Dermis lymphatic vessel endothelial cell (primary cell): ENCODE measurements around the gene FCGR2B. TPM values are rescaled to one million over a fixed set of nuclear protein-coding genes. Genes with fewer than 3 reads are reported as not detected.

ENCODE experiments used
- total RNA-seq: library from RNA; depleted of rRNA; stranded (reverse); fragments of >200 nt; gene quantifications from 2 replicates; pipeline ENCODE4 v1.2.1, GENCODE V29; 2014

The FCGR2B gene
- total RNA-seq, result not detected in 2 replicates

GRCh38 chr1:161662684-161663339 lies at the start of gene FCGR2B:
Gene FCGR2B, plus strand, starts transcription at chr1:161663143. Its CDS starts 99 bp downstream, at chr1:161663242.

GRCh38 chr1:161631076-161631475 lies 31.9 kb upstream of the FCGR2B start, which contains the start of gene FCGR3B:
Gene FCGR3B, minus strand, starts transcription at chr1:161631176. Its CDS starts 82 bp downstream, at chr1:161631094.

GRCh38 chr1:161706482-161707347 lies 43.8 kb downstream of the FCGR2B start, which contains the start of gene FCRLA:
Gene FCRLA, plus strand, starts transcription at chr1:161707229. Its CDS starts 36 bp downstream, at chr1:161707265.

GRCh38 chr1:161720956-161721737 lies 58.2 kb downstream of the FCGR2B start, which contains the start of gene FCRLB:
Gene FCRLB, plus strand, starts transcription at chr1:161721544. Its CDS starts 1,129 bp downstream, at chr1:161722673.

Other genes with a start within 250 kb of the FCGR2B start
- 0.87 and 1.5 TPM in 2 replicates for gene FCGR2A, start 157.7 kb upstream of the FCGR2B start, total RNA-seq
- gene HSPA6, start 138.6 kb upstream of the FCGR2B start, total RNA-seq, result 0.22 and 0.60 TPM in 2 replicates
- not detected in 2 replicates for gene FCGR3A, start 113.3 kb upstream of the FCGR2B start, total RNA-seq
- gene FCGR3B, start 32.0 kb upstream of the FCGR2B start, total RNA-seq, result not detected in 2 replicates
- 0.76 TPM in 1 of 2 replicates, not detected in the other for gene FCRLA, start 44.1 kb downstream of the FCGR2B start, total RNA-seq
- 0.43 TPM in 2 replicates for gene FCRLB, start 58.4 kb downstream of the FCGR2B start, total RNA-seq
- gene DUSP12, start 86.6 kb downstream of the FCGR2B start, total RNA-seq, result 26.8 and 31.5 TPM in 2 replicates
- 67.0 and 79.4 TPM in 2 replicates for gene ATF6, start 103.2 kb downstream of the FCGR2B start, total RNA-seq